ENCODE measurements around the gene NDST1.

The NDST1 gene

GRCh38 chr5:150583541-150584225 is 75.8 kb downstream of the NDST1 start:
- no peak for DNase-seq (ENCODE audit: low read depth in 4 of 4, low spot score in 1 of 4)

- no peak for DNase-seq (ENCODE audit: low read depth in 4 of 4, low spot score in 1 of 4)
These were observed 76.8 kb downstream of the NDST1 start for GRCh38 chr5:150584556-150585335.

DNA sequence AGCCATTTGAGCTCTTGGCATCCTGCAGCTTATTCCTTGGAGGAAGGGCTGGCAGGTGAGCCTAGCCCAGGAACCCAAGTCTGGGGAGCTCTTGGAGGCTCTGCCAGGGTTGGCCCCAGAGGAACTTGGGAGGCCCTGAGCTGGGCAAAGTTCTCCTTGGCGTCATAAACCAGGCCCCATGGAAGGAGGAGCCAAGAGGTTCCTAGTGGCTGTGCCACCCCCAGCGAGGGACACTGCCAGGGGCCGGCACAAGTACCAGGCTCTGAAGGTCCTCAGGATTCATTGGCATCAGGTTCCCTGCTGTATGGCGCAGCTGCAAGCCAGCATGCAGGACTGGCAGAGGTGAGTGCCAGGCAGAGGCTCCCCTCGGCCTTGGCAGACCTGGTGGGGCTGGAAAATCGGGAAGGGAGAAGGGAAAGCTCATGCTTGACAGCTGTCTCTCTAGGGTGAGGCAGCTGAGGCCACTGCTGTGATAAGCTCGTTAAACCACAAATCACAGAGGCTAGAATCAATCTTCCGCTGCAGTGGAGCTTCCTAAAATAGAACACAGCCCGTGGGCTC is 77.9 kb downstream of the NDST1 start:
- no peak for DNase-seq (ENCODE audit: low read depth in 4 of 4, low spot score in 1 of 4)

- DNase-seq (ENCODE audit: low read depth in 4 of 4, low spot score in 1 of 4), result no peak
These were observed 79.1 kb downstream of the NDST1 start for GRCh38 chr5:150587016-150587415.

DNA sequence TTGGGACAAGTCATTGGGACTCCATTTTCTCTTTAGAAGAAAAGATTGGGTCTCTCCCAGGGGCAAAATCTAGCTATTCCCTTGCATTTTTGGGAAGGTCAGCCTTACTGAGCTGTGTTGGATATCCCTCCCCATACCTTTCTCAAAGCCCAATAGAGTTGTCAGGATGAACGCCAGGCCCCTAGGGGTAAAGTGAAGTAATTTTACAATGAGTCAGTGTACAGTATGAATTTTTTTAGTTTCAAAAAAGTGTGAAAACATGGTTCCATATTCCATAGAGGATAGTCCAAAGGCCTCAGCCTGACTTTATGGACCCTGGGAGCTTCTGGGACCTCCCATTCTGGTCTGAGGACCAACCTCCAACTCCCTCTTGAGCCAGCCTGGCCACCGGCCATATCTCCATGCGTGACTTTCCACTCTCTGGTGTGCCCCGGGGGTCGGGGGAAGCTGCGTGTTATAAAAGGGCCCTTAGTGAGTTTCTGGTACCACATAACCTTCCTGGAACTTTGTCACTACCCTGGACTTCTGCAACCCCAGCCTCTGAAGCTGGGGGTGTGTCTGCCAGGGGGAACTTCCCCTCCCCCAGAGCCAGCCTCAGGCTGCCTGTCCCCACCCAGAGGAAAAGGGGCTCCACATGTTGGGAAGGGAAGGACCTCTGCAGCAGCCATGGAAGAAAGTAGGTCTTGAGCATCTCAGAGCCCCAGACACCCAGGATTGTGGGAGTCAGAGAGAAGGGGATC is 80.1 kb downstream of the NDST1 start:
- DNase-seq (ENCODE audit: low read depth in 4 of 4, low spot score in 1 of 4), result no peak

GRCh38 chr5:150588596-150588890 is 80.6 kb downstream of the NDST1 start:
- no peak for DNase-seq (ENCODE audit: low read depth in 4 of 4, low spot score in 1 of 4)

DNA sequence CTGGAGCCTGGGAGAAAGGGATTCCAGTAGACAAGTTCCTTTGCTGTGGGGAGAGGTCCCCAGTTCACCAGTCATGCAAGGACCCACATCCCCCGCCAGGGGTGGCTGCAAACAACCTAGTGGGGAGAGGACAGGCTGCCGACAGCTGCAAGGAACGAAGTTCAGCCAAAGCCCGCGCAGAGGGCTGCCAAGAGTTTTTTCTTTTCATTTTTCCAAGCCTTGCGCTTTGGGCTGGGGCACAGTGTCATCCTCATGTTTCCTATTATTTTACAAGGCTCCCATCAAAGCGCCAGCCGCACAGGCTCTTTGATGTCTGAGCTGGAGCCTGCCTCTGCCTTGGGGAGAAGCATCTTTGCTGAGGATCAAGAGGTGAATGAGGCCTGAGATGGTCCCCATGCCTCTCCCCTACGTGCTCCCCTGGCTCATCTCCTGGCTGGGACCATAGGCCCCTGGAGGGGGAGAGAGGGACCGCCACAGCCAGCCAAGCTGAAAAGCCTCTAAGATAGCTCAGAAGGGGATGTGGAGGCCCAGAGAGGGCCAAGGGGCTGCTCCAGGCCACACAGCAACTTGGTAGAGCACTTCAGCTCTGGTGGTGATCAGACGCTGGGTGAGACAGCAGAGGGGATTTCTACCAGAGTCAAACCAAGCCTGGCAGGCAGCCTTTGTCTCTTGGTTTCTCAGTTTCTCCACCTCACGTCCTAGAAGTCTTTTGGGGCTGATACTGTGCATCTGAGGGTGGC is 82.1 kb downstream of the NDST1 start:
- no peak for DNase-seq (ENCODE audit: low read depth in 4 of 4, low spot score in 1 of 4)

DNA sequence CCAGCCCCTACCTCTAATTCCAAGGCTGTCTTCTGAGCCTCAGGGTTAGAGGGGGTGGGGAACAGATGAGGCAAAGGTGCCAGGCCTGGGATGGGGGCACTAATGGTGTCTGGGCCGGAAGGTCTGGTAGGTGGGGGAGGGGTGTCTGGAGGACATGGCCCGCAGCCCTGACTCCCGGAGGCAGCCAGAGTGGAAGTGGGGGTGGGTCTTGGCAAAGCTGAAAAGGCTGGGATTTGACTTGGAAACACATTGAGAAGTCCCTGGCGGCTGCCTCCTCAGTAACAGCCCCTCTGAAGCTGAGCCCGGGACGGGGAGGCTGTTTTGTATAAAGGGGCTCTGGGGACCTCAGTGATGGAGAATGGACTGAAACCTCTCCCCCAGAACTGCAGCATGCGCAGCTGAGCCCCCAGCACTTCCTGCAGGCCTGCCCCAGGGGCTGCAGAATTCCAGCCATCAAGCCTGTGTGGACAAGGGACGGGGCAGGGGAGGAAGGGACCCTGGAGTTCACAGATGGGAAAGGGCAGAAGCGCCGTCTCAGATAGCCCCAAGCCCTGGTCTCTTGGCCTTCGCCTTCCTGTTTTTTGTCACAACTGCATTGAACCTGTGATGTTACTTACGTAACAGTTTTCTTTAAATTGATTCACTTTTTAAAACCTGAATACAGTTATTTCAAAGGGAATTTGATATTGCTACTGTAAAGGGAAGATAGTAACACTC is 83.2 kb downstream of the NDST1 start:
- no peak for DNase-seq (ENCODE audit: low read depth in 4 of 4, low spot score in 1 of 4)

DNA sequence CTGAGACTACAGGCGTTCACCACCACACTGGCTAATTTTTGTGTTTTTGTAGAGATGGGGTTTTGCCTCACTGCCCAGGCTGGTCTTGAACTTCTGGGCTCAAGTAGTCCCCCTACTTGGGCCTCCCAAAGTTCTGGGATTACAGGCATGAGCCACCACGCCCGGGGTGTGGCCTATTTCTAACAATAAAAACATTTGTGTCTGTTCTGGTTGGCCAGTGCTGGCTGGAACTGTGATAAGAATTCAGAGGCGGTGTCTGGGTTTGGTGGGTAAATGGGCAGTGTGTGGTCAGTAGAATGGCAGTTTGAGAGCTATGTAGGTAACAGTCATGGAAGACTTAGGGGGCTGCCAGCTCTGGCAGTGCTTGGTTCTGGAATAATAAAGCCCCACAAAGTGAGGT is 85.7 kb downstream of the NDST1 start:
- DNase-seq (ENCODE audit: low read depth in 4 of 4, low spot score in 1 of 4), result no peak

GRCh38 chr5:150593996-150594395 is 86.1 kb downstream of the NDST1 start:
- no peak for DNase-seq (ENCODE audit: low read depth in 4 of 4, low spot score in 1 of 4)

DNA sequence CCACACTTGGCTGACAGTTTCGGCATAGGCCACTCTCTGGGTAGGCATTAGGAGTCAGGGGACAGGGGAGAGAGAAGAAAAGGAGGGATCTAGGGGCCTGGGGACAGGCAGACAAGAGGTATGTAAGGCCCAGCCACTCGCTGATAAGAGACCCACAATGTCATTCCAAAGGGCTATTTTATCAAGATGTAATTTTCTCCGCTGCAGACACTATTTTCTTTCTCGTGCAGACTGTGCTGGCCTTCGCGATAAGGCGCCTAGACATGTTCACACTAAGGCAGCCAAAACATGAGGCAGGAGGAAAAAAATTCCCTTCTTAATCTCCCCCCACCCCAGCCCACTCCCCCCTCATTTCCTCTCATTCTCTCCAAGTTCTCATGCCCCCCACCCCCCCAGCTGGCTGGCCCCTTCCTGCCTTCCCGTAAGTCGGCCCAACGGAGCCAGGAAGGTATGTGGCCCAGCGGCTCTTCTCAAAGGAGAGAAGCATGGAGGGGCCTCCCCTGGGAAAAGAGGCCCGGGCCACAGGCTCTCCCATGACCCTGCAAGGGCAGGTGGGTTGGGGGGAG is 87.6 kb downstream of the NDST1 start:
- no peak for DNase-seq (ENCODE audit: low read depth in 4 of 4, low spot score in 1 of 4)

- DNase-seq (ENCODE audit: low read depth in 4 of 4, low spot score in 1 of 4), result no peak
These were observed 88.4 kb downstream of the NDST1 start for GRCh38 chr5:150596313-150596712.

- no peak for DNase-seq (ENCODE audit: low read depth in 4 of 4, low spot score in 1 of 4)
These were observed 88.9 kb downstream of the NDST1 start for GRCh38 chr5:150596826-150597225.

DNA sequence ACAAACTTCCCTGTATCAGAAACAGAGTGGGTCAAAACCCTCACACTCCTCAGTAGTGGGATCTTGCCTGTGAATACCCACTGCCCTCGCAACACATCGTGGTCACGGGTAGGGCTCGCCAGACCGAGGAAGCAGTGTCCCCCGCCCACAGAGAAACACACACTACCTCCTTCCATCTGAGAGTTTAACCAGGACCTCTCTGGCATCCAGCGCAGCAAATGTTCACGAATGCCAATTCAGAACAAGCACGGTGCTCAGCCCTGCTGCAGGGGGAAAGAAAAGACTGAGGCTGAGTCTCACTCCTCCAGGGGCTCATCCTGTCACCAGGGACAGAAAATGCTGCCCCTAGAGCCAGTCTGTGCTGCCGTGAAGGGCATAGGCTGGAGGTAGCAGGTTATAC is 90.1 kb downstream of the NDST1 start:
- DNase-seq (ENCODE audit: low read depth in 4 of 4, low spot score in 1 of 4), result no peak

DNA sequence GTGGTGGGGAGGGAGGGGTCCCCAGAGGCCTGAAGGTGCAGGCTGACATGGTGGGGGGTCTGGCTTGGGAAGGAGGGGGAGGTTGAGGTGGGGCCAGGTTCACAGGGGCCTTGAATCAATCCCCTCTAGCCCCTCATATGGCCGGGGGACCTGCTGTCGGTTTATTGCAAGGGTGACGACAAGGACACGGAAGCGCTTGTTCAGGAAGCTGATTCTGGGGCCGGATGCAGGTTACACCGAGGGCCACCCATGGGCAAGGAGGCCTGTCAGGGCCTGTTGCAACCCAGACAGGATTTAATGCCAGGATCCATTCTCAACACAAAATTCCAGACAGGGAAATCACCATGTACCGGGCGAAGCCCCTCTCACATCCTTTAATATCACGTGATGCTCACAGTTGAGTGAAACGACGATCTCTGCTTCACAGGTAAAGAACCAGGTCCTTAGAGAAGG is 90.9 kb downstream of the NDST1 start:
- no peak for DNase-seq (ENCODE audit: low read depth in 4 of 4, low spot score in 1 of 4)

DNA sequence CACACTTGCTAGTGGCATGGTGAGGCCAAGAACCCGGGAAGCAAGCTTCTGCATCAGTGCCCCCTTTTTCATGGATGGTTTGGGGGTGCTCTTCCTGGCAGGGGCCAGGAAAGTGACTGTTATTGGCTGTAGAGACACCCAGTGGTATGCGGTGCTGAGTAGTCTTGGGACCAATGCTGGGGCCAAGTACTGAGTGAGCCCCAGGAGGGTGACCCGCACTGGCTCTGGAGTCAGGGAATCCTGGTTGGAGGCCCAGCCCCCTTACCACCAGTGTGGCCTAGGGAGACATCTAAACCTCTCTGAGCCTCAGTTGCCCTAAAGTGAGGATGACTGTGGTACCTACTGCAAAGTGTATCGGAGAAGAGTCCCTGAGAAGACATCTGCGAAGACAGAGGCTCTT is 91.3 kb downstream of the NDST1 start:
- DNase-seq (ENCODE audit: low read depth in 4 of 4, low spot score in 1 of 4), result no peak

DNA sequence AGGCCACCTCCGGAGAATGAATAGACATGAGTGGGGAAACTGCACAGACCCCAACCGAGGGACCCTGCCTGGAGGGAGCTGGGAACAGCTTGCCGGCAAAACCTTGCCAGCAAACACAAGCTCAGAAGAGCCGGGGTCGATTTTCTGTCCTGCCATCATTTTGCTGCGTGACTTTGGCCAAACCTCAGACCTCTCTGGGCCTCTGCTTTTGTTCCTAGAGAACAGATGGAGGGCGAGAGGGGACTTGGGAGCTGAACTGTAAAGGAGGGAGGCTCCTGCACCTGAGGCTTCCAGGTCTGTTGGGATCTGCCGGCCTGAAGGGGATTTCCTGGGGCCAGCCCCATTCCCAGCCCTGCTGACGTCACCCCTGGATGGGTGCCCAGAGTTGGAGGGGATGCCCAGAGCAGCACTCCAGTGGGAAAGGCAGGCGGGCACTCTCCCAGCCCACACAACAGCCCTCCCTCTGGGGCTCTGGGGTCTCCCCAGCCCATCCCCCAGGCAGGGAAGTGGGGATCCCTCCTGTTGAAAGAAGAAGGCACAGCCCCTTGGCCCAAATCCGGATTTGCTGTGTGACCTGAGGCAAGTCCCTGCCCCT is 92.1 kb downstream of the NDST1 start:
- DNase-seq (ENCODE audit: low read depth in 4 of 4, low spot score in 1 of 4), result no peak

GRCh38 chr5:150600616-150601490 is 92.9 kb downstream of the NDST1 start:
- DNase-seq (ENCODE audit: low read depth in 4 of 4, low spot score in 1 of 4), result no peak
